Glutamatergic neuron (in vitro differentiated cells): ENCODE results near the gene MTARC1. TPM values are rescaled to one million over a fixed set of nuclear protein-coding genes. Genes with fewer than 3 reads are reported as not detected.

Experiments
- DNase-seq: peaks from one replicate; pipeline ENCODE4 v3.0.0; 2022
- H3K27ac Mint-ChIP-seq: one replicate; pipeline ENCODE4 v1.8.0; 2020; ENCODE audit warnings: mild to moderate bottlenecking, mixed read lengths, inconsistent platforms; ENCODE audit not compliant: unreplicated experiment
- H3K27me3 Mint-ChIP-seq: one replicate; pipeline ENCODE4 v1.8.0; 2020; ENCODE audit warnings: mild to moderate bottlenecking, moderate library complexity, mixed read lengths, inconsistent platforms; ENCODE audit not compliant: unreplicated experiment
- H3K36me3 Mint-ChIP-seq: one replicate; pipeline ENCODE4 v1.8.0; 2020; ENCODE audit warnings: mild to moderate bottlenecking, mixed read lengths, inconsistent platforms; ENCODE audit not compliant: unreplicated experiment
- H3K4me1 Mint-ChIP-seq: one replicate; pipeline ENCODE4 v1.8.0; 2020; ENCODE audit warnings: mild to moderate bottlenecking, low read depth, mixed read lengths, inconsistent platforms; ENCODE audit not compliant: unreplicated experiment
- H3K4me3 Mint-ChIP-seq: one replicate; pipeline ENCODE4 v1.8.0; 2020; ENCODE audit warnings: mild to moderate bottlenecking, mixed read lengths, inconsistent platforms; ENCODE audit not compliant: unreplicated experiment
- H3K9me3 Mint-ChIP-seq: one replicate; pipeline ENCODE4 v1.8.0; 2020; ENCODE audit warnings: mild to moderate bottlenecking, moderate library complexity, mixed read lengths, inconsistent platforms; ENCODE audit not compliant: unreplicated experiment
- total RNA-seq: library from RNA; stranded (reverse); fragmentation: NEBNext Ultra II Directional; extraction: Animal tissue kit (Norgen Biotek cat#: 25700); gene quantifications from one replicate; pipeline ENCODE4 v1.2.1, GENCODE V29; 2021; ENCODE audit not compliant: unreplicated experiment
- TF ChIP-seq, protein P1 (sequence below): fragments of 200-600 bp; sonication (generic); IDR thresholded peaks from one replicate; pipeline ENCODE4 v1.5.0; 2021; ENCODE audit not compliant: partially characterized antibody, unreplicated experiment

Gene MTARC1
- total RNA-seq, 1 donor from 2014 or later = 22.0 TPM

DNA sequence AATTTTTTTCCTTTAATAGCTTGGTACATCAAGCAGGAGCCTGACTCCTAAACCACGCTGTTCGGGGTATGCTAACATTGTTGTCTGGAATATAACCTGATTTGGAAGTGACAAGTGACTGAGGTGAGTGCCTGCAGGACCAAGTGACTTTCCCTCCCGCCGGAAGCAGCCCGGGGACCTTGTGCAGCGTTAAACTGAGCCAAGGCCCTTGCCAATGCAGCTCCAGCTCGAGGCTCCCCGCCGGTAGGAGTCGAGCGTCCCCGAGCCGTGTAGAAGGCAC is 716 bp upstream of the MTARC1 start:
- DNase-seq = no peak
- H3K36me3 Mint-ChIP-seq = no peaks in the 10 kb centered on the region
- H3K9me3 Mint-ChIP-seq = peaks cover 5% of the 10 kb centered on the region
- peak overlapping the region; percentile 89 for H3K27ac Mint-ChIP-seq
- peaks cover 13% of the 10 kb centered on the region for H3K4me1 Mint-ChIP-seq
- peaks cover 1% of the 10 kb centered on the region for H3K27me3 Mint-ChIP-seq
- peak overlapping the region; percentile 78 for H3K4me3 Mint-ChIP-seq
- TF ChIP-seq, protein P1, sequence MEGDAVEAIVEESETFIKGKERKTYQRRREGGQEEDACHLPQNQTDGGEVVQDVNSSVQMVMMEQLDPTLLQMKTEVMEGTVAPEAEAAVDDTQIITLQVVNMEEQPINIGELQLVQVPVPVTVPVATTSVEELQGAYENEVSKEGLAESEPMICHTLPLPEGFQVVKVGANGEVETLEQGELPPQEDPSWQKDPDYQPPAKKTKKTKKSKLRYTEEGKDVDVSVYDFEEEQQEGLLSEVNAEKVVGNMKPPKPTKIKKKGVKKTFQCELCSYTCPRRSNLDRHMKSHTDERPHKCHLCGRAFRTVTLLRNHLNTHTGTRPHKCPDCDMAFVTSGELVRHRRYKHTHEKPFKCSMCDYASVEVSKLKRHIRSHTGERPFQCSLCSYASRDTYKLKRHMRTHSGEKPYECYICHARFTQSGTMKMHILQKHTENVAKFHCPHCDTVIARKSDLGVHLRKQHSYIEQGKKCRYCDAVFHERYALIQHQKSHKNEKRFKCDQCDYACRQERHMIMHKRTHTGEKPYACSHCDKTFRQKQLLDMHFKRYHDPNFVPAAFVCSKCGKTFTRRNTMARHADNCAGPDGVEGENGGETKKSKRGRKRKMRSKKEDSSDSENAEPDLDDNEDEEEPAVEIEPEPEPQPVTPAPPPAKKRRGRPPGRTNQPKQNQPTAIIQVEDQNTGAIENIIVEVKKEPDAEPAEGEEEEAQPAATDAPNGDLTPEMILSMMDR = no peak

DNA sequence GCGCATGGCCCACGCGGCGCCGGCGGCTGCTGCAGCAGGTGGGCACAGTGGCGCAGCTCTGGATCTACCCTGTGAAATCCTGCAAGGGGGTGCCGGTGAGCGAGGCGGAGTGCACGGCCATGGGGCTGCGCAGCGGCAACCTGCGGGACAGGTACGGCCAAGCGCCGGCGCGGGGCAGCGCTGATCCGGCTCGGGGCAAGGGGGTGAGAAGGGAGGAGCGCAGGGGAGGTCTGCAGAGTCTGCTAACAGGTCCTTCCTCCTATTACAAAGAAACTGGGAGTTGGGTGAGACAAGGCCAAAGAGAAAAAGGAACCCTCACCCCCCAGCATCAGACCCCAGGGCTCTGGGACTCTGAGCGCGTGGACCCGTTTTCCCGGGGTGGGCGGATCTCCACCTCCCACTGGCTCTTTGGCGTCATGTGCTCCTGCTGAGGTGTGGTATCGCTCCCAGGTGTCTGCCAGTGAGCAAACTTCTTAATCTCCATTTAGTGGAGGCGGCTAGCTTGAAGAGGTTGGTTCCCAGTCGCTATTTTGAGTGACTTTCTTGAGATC is 431 bp downstream of the MTARC1 start:
- peak overlapping the region; percentile 87 for H3K4me3 Mint-ChIP-seq
- DNase-seq = peak; percentile 33
- peaks cover 1% of the 10 kb centered on the region for H3K27me3 Mint-ChIP-seq
- no peaks in the 10 kb centered on the region for H3K36me3 Mint-ChIP-seq
- peak overlapping the region; percentile 89 for H3K27ac Mint-ChIP-seq
- TF ChIP-seq, protein P1 = peak; percentile 6
- H3K9me3 Mint-ChIP-seq = peaks cover 5% of the 10 kb centered on the region
- peaks cover 13% of the 10 kb centered on the region for H3K4me1 Mint-ChIP-seq

DNA sequence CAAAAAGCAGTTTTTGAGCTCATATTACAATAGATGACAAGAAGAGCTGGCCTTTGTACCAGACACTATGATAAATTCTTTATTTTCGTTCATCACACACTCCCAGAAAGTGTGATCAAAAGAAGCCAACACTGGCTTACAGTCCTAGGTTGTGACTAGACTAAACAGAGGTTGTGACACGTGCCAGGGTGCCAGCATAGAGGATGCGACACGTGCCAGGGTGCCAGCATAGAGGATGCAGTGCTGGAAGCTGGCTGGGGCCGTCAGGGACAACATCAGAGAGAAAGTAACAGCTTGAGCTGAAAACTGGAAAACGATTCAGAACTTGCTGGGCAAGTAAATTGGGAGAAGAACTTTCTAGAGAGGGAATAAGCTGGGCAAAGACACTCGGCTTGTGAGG is 2.2 kb downstream of the MTARC1 start:
- Mint-ChIP-seq H3K36me3 (no peaks in the 10 kb centered on the region), H3K27me3 (peaks cover 1% of the 10 kb centered on the region), H3K27ac (no peak overlapping the region), H3K9me3 (peaks cover 5% of the 10 kb centered on the region), H3K4me3 (no peak overlapping the region), H3K4me1 (peaks cover 13% of the 10 kb centered on the region)
- TF ChIP-seq, protein P1 = no peak
- no peak for DNase-seq

DNA sequence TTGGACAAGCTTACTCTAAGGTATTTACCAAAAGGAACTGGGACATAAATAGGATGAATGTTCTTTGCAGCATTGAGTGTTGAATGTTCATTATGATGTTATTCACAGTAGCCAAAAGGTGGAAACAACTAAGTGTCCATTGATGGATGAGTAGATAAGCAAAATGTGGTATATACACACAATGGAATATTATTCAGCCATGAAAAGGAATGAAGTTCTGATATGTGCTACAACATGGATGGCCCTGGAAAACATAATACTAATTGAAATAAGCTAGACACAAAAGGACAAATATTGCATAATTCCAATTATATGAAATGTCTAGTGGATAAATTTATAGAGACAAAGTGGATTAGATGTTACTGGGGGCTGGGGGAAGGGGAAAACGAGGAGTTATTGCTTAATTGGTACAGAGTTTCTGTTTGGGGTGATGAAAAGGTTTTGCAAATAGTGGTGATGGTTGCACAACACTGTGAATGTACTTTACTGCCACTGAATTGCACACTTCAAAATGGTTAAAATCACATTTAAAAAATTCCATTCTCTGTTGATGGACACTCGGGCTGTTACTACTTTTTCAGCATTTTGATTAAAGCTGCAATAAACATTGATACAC is 2.9 kb downstream of the MTARC1 start:
- Mint-ChIP-seq H3K36me3 (no peaks in the 10 kb centered on the region), H3K9me3 (peaks cover 5% of the 10 kb centered on the region), H3K4me3 (no peak overlapping the region), H3K27ac (no peak overlapping the region), H3K4me1 (peaks cover 13% of the 10 kb centered on the region), H3K27me3 (peaks cover 1% of the 10 kb centered on the region)
- TF ChIP-seq, protein P1 = no peak
- no peak for DNase-seq

DNA sequence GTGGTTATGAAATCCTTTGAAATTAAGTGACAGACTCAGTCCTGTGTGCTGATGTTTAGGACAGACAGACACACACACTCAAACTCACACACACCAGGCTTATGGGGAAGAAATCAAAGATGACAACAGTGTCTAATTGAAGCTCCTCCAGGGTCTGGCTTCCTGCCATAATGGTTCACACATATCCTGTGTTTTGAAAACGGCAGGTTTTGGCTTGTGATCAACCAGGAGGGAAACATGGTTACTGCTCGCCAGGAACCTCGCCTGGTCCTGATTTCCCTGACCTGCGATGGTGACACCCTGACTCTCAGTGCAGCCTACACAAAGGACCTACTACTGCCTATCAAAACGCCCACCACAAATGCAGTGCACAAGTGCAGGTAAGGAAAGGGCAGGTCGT is 4.6 kb downstream of the MTARC1 start:
- TF ChIP-seq, protein P1 = no peak
- no peaks in the 10 kb centered on the region for H3K36me3 Mint-ChIP-seq
- no peak overlapping the region for H3K4me3 Mint-ChIP-seq
- no peak overlapping the region for H3K27ac Mint-ChIP-seq
- no peaks in the 10 kb centered on the region for H3K27me3 Mint-ChIP-seq
- no peaks in the 10 kb centered on the region for H3K9me3 Mint-ChIP-seq
- H3K4me1 Mint-ChIP-seq = no peaks in the 10 kb centered on the region
- no peak for DNase-seq
